ENCODE measurements around the gene KRTAP9-8.
"Not testable (repeated sequence)": the region's sequence is repeated elsewhere in the genome, so short reads cannot be mapped to it uniquely, and the experiment has no call there.

KRTAP9-8 gene, protein sequence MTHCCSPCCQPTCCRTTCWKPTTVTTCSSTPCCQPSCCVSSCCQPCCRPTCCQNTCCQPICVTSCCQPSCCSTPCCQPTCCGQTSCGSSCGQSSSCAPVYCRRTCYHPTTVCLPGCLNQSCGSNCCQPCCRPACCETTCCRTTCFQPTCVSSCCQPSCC

DNA sequence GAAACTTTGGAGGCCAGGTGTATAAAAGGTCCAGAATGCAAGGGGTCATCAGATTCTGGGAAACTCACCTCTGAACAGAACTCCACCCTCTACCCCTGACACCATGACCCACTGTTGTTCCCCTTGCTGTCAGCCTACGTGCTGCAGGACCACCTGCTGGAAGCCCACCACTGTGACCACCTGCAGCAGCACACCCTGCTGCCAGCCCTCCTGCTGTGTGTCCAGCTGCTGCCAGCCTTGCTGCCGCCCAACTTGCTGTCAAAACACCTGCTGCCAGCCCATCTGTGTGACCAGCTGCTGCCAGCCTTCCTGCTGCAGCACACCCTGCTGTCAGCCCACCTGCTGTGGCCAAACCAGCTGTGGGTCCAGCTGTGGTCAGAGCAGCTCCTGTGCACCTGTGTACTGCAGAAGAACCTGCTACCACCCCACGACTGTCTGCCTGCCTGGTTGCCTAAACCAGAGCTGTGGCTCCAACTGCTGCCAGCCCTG lies at the start of gene KRTAP9-8:
KRTAP9-8 (plus strand) TSS at position 51 of the 489 bp plus-strand sequence; CDS start at position 104, 53 bp downstream.
- H3K4me1 ChIP-seq (ENCODE audit: control insufficient read depth, insufficient read depth, low read length); H3K27me3 ChIP-seq (ENCODE audit: control insufficient read depth, insufficient read depth, low read length); H3K4me3 ChIP-seq (ENCODE audit: low read depth, low read length); H3K9ac ChIP-seq (ENCODE audit: low read depth, low read length); H3K9me3 ChIP-seq (ENCODE audit: control insufficient read depth, insufficient read depth, low read length); H3K36me3 ChIP-seq (ENCODE audit: control insufficient read depth, insufficient read depth, low read length): not testable (repeated sequence)

DNA sequence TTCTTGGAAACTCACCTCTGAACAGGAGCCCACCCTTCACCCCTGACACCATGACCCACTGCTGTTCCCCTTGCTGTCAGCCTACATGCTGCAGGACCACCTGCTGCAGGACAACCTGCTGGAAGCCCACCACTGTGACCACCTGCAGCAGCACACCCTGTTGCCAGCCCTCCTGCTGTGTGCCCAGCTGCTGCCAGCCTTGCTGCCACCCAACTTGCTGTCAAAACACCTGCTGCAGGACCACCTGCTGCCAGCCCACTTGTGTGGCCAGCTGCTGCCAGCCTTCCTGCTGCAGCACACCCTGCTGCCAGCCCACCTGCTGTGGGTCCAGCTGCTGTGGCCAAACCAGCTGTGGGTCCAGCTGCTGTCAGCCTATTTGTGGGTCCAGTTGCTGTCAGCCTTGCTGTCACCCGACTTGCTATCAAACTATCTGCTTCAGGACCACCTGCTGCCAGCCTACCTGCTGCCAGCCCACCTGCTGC lies 47.9 kb upstream of the KRTAP9-8 start, which contains the start of gene KRTAP9-1:
KRTAP9-1 (plus strand) TSS at position 51 of the 482 bp plus-strand sequence; CDS start at position 51, 0 bp downstream.
- H3K9ac ChIP-seq (ENCODE audit: low read depth, low read length); H3K27me3 ChIP-seq (ENCODE audit: control insufficient read depth, insufficient read depth, low read length); H3K36me3 ChIP-seq (ENCODE audit: control insufficient read depth, insufficient read depth, low read length); H3K9me3 ChIP-seq (ENCODE audit: control insufficient read depth, insufficient read depth, low read length); H3K4me1 ChIP-seq (ENCODE audit: control insufficient read depth, insufficient read depth, low read length); H3K4me3 ChIP-seq (ENCODE audit: low read depth, low read length): not testable (repeated sequence)

DNA sequence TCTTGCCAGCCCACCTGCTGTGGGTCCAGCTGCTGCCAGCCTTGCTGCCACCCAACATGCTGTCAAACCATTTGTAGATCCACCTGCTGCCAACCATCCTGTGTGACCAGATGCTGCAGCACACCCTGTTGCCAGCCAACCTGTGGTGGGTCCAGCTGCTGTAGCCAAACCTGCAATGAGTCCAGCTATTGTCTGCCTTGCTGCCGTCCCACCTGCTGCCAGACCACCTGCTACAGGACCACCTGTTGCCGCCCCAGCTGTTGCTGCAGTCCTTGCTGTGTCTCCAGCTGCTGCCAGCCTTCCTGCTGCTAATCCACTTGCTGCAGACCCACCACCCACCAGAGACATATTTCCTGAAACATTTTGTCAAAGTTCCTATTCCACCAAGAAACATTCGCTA lies 47.5 kb upstream of the KRTAP9-8 start:
- no peaks in the 10 kb centered on the region for H3K36me3 ChIP-seq (ENCODE audit: control insufficient read depth, insufficient read depth, low read length)
- H3K9ac ChIP-seq (ENCODE audit: low read depth, low read length) = no peak overlapping the region
- H3K27me3 ChIP-seq (ENCODE audit: control insufficient read depth, insufficient read depth, low read length) = no peaks in the 10 kb centered on the region
- H3K9me3 ChIP-seq (ENCODE audit: control insufficient read depth, insufficient read depth, low read length) = no peaks in the 10 kb centered on the region
- no peaks in the 10 kb centered on the region for H3K4me1 ChIP-seq (ENCODE audit: control insufficient read depth, insufficient read depth, low read length)
- H3K4me3 ChIP-seq (ENCODE audit: low read depth, low read length) = no peak overlapping the region

DNA sequence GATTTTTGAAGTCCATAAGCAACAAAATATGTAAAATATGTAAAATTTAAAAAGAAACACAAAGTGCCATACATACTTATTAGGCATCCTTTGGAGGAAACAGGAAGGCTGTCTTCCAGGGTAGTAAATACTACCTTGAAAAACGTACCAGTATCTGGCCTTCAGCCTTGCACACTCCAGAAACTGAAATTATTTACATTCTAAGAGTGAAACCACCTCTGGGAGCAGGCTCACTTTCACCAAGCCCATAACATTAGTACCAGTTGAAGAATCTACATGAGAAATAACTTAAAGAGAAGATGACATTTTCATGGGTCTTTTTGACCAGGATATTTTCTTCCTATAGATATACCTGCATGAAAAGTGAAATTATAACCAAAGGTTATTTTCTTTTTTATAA lies 41.7 kb upstream of the KRTAP9-8 start:
- H3K36me3 ChIP-seq (ENCODE audit: control insufficient read depth, insufficient read depth, low read length) = no peaks in the 10 kb centered on the region
- H3K4me3 ChIP-seq (ENCODE audit: low read depth, low read length) = no peak overlapping the region
- H3K9ac ChIP-seq (ENCODE audit: low read depth, low read length) = no peak overlapping the region
- no peaks in the 10 kb centered on the region for H3K9me3 ChIP-seq (ENCODE audit: control insufficient read depth, insufficient read depth, low read length)
- no peaks in the 10 kb centered on the region for H3K4me1 ChIP-seq (ENCODE audit: control insufficient read depth, insufficient read depth, low read length)
- no peaks in the 10 kb centered on the region for H3K27me3 ChIP-seq (ENCODE audit: control insufficient read depth, insufficient read depth, low read length)

DNA sequence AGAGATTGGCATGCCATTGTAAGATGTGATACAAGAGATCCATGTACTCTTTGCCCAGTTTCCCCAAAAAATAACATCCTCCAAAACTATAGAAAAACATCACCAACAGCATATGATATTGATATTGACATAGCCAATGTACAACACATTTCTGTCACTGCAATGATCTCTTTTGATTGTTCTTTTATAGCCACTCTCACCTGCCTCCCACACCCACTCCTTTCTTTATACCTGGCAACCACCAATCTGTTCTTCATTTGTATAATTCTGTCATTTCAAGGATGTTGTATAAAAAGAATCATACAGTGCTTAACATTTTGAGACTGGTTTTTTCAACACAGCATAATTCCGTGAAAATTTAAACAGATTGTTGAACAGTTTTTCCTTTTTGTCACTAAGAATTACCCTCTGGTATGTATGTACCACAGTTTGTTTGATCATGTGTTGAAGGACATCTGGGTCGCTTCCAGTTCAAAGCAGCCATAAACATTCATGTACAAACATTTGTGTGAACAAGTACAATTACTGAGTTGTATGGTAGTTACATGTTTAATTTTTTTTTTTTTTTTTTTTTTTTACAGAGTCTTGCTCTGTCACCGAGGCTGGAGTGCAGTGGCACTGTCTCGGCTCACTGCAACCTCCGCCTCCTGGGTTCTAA lies 38.2 kb upstream of the KRTAP9-8 start:
- Histone ChIP-seq H3K4me3 (ENCODE audit: low read depth, low read length) (no peak overlapping the region), H3K27me3 (ENCODE audit: control insufficient read depth, insufficient read depth, low read length) (no peaks in the 10 kb centered on the region), H3K9ac (ENCODE audit: low read depth, low read length) (no peak overlapping the region), H3K36me3 (ENCODE audit: control insufficient read depth, insufficient read depth, low read length) (no peaks in the 10 kb centered on the region), H3K9me3 (ENCODE audit: control insufficient read depth, insufficient read depth, low read length) (no peaks in the 10 kb centered on the region), H3K4me1 (ENCODE audit: control insufficient read depth, insufficient read depth, low read length) (no peaks in the 10 kb centered on the region)

DNA sequence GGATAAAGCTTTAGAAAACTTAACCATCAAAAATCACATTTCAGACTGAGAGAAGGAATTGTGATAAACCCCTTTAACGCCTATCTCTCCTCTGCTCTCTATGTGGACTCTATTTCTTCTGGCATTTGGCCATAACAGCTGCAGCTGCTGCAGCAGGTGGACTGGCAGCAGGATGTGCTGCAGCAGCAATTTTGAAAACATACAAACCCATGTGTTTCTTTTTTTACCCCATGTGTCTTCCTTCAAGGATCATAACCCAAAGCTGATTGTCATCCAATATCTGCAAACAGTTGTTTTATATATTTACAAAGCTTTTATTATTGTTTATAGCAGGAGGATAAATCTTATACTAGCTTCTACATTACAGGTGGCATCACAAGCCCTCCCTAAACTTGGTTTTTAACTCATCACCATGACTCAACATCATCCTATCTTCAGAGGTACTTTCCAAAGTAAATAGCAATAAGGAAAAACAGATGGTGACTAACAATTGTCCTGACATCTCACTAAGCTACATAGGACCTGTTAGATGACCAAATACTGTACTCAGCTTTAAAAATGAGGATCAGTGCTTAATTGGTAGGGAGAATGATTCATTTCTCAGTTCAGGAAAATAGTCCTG lies 25.8 kb upstream of the KRTAP9-8 start:
- Histone ChIP-seq H3K4me3 (ENCODE audit: low read depth, low read length) (no peak overlapping the region), H3K36me3 (ENCODE audit: control insufficient read depth, insufficient read depth, low read length) (no peaks in the 10 kb centered on the region), H3K9me3 (ENCODE audit: control insufficient read depth, insufficient read depth, low read length) (peaks cover 5% of the 10 kb centered on the region), H3K27me3 (ENCODE audit: control insufficient read depth, insufficient read depth, low read length) (no peaks in the 10 kb centered on the region), H3K9ac (ENCODE audit: low read depth, low read length) (no peak overlapping the region), H3K4me1 (ENCODE audit: control insufficient read depth, insufficient read depth, low read length) (no peaks in the 10 kb centered on the region)

DNA sequence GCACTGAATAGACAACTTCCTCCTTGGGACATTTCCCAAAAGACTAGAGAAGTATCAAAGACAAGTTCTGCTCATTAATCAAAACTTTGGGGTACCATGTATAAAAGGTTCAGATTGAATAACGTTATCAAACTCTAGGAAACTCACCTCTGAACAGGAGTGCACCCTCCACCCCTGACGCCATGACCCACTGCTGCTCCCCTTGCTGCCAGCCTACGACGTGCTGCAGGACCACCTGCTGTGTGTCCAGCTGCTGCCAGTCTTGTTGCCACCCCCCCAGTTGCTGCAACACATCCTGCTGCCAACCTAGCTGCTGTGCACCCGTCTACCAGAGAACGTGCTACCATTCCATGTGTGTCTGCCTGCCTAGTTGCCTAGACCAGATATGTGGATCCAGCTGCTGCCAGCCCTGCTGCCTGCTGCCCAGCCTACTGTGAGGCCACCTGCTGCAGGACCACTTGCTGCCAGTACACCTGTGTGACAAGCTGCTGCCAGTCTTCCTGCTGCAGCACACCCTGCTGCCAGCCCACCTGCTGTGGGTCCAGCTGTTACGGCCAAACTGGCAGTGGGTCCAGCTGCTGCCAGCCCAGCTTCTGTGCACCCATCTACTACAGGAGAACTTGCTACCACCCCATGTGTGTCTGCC lies 25.2 kb upstream of the KRTAP9-8 start:
- no peaks in the 10 kb centered on the region for H3K36me3 ChIP-seq (ENCODE audit: control insufficient read depth, insufficient read depth, low read length)

DNA sequence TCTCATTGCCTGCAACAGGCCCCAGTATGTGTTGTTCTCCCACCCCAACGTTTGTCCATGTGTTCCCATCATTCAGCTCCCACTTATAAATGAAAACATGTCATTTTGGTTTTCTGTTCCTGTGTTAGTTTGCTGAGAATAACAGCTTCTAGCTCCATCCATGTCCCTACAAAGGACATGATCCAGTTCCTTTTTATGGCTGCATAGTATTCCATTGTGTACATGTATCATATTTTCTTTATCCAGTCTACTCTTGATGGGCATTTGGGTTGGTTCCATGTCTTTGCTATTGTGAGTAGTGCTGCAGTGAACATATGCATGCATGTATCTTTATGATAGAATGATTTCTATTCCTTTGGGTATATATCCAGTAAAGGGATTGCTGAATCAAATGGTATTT lies 22.1 kb upstream of the KRTAP9-8 start:
- H3K27me3 ChIP-seq (ENCODE audit: control insufficient read depth, insufficient read depth, low read length) = no peaks in the 10 kb centered on the region
- no peak overlapping the region for H3K9ac ChIP-seq (ENCODE audit: low read depth, low read length)
- H3K9me3 ChIP-seq (ENCODE audit: control insufficient read depth, insufficient read depth, low read length) = no peaks in the 10 kb centered on the region

More for the DNA sequence above, 25.2 kb upstream of the KRTAP9-8 start:
- Histone ChIP-seq H3K9me3 (ENCODE audit: control insufficient read depth, insufficient read depth, low read length) (no peaks in the 10 kb centered on the region), H3K9ac (ENCODE audit: low read depth, low read length) (no peak overlapping the region), H3K4me3 (ENCODE audit: low read depth, low read length) (no peak overlapping the region), H3K4me1 (ENCODE audit: control insufficient read depth, insufficient read depth, low read length) (no peaks in the 10 kb centered on the region), H3K27me3 (ENCODE audit: control insufficient read depth, insufficient read depth, low read length) (no peaks in the 10 kb centered on the region)

DNA sequence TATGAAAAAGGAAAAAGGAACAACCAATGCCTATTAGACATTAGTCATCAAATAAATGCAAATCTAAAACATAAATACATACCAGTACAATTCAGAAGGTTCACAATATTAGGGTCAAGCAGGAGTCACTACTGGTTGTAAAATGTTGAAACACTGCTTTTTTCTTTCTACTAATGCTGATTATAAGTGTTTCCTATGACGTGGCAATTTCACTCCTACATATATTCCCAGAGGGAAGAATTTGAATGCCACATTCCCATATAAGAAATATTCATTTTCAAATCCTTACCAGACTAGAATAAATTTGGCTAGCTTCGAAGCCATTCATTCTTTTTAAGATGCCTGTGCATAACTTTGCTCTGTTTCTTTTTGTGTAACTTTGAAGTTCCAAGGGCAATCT lies 14.0 kb upstream of the KRTAP9-8 start:
- H3K36me3 ChIP-seq (ENCODE audit: control insufficient read depth, insufficient read depth, low read length) = no peaks in the 10 kb centered on the region

More for the DNA sequence above, 22.1 kb upstream of the KRTAP9-8 start:
- H3K4me3 ChIP-seq (ENCODE audit: low read depth, low read length) = no peak overlapping the region
- H3K4me1 ChIP-seq (ENCODE audit: control insufficient read depth, insufficient read depth, low read length) = no peaks in the 10 kb centered on the region
- no peaks in the 10 kb centered on the region for H3K36me3 ChIP-seq (ENCODE audit: control insufficient read depth, insufficient read depth, low read length)

DNA sequence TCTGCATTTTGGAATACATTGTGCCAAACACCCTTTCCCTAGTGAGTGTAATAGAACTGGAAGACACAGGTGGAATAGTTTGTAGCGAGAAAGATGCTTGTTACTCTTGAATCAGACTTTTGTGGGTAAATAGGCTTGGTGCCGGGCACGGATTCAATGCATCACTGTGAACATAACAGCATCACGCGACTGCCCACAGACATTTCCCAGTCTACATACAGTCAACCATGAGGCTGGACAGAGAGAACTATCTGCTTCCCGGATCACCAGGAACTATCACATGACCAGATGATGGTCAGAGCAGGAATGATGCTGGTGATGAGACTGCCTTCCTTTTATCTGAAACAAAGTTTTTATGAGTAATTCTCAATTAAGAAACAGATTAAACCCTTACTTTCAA lies 11.7 kb upstream of the KRTAP9-8 start:
- no peaks in the 10 kb centered on the region for H3K27me3 ChIP-seq (ENCODE audit: control insufficient read depth, insufficient read depth, low read length)
- H3K36me3 ChIP-seq (ENCODE audit: control insufficient read depth, insufficient read depth, low read length) = no peaks in the 10 kb centered on the region
- H3K4me1 ChIP-seq (ENCODE audit: control insufficient read depth, insufficient read depth, low read length) = no peaks in the 10 kb centered on the region

More for the DNA sequence above, 14.0 kb upstream of the KRTAP9-8 start:
- no peak overlapping the region for H3K9ac ChIP-seq (ENCODE audit: low read depth, low read length)
- no peaks in the 10 kb centered on the region for H3K9me3 ChIP-seq (ENCODE audit: control insufficient read depth, insufficient read depth, low read length)
- H3K4me3 ChIP-seq (ENCODE audit: low read depth, low read length) = no peak overlapping the region
- no peaks in the 10 kb centered on the region for H3K27me3 ChIP-seq (ENCODE audit: control insufficient read depth, insufficient read depth, low read length)
- no peaks in the 10 kb centered on the region for H3K4me1 ChIP-seq (ENCODE audit: control insufficient read depth, insufficient read depth, low read length)

DNA sequence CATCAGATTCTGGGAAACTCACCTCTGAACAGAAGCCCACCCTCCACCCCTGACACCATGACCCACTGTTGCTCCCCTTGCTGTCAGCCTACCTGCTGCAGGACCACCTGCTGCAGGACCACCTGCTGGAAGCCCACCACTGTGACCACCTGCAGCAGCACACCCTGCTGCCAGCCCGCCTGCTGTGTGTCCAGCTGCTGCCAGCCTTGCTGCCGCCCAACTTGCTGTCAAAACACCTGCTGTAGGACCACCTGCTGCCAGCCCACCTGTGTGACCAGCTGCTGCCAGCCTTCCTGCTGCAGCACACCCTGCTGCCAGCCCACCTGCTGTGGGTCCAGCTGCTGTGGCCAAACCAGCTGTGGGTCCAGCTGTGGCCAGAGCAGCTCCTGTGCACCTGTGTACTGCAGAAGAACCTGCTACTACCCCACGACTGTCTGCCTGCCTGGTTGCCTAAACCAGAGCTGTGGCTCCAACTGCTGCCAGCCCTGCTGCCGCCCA lies 11.2 kb upstream of the KRTAP9-8 start, which contains the start of gene KRTAP9-2:
KRTAP9-2 (plus strand) TSS at position 51 of the 498 bp plus-strand sequence; CDS start at position 58, 7 bp downstream.
- H3K27me3 ChIP-seq (ENCODE audit: control insufficient read depth, insufficient read depth, low read length); H3K9me3 ChIP-seq (ENCODE audit: control insufficient read depth, insufficient read depth, low read length); H3K4me1 ChIP-seq (ENCODE audit: control insufficient read depth, insufficient read depth, low read length); H3K36me3 ChIP-seq (ENCODE audit: control insufficient read depth, insufficient read depth, low read length); H3K4me3 ChIP-seq (ENCODE audit: low read depth, low read length); H3K9ac ChIP-seq (ENCODE audit: low read depth, low read length): not testable (repeated sequence)

More for the DNA sequence above, 11.7 kb upstream of the KRTAP9-8 start:
- no peak overlapping the region for H3K4me3 ChIP-seq (ENCODE audit: low read depth, low read length)
- H3K9me3 ChIP-seq (ENCODE audit: control insufficient read depth, insufficient read depth, low read length) = no peaks in the 10 kb centered on the region
- H3K9ac ChIP-seq (ENCODE audit: low read depth, low read length) = no peak overlapping the region
